HG03378 (cell line): ENCODE data around the gene OXA1L.
"Not testable (repeated sequence)": the region's sequence is repeated elsewhere in the genome, so short reads cannot be mapped to it uniquely, and the experiment has no call there.

Experiments used
- ATAC-seq: cut with Tn5 transposase; IDR thresholded peaks from one replicate; pipeline ENCODE4 v1.9.1; 2021; ENCODE audit warnings: mild to moderate bottlenecking, moderate library complexity; ENCODE audit not compliant: unreplicated experiment

OXA1L gene

DNA sequence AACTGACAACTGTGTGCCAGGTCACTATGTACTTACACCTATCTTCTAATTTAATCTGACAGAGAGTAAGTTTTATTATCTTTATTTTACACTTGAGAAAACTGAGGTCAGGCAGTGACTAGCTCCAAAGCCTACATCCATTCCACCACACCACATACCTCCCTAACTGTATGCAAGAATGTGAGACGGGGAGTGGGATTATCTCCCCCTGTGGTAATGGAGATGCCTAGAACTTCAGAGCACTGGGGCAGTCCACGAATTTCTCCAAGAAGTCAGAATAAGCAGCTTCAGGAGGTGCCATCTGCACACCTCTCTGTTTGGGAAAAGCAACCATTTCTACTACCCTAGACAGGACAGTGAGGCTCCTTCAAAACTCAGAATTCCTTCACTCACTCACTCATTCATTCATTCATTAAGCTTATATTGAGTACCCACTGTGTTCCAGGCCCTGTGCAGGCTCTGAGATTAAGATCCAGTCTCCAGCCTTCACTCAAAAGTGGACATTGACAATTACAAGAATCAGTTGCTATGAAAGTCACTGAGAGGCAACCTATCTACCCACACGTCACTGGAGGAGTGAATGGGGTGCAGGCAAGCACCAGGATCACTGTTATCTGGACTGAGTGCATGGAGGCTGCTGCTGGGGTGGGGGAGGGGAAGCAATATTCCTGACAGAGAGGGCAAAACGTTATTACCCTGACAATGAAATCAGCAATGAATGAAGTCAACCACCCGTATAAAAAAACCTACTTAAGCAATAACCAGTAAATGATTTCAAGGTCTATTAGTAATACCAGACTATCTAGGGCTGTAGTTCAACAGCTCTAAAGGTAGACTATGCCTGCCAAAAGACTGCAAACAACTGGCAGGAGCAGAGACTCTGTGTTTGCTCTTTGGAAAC, 30.8 kb downstream of the OXA1L start:
- ATAC-seq = no peak

DNA sequence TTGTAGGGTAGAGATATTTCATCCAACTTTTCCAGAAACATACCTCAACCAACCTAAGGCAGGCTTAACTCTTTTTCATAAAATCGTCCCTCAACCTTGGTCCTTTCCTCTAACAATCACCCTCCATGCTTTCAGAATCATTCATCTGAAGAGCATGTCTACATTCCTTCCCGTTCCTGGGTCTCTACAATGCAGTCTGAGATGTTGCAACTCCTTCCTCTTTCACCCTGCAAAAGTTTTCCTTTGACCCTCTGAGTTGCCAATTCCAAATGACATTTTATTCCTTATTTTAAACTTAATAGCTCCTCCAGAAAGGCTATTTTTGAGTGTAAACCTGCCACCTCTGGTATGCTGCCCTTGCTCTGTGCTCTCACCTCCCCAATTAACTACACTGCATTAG, 32.0 kb downstream of the OXA1L start:
- no peak for ATAC-seq

DNA sequence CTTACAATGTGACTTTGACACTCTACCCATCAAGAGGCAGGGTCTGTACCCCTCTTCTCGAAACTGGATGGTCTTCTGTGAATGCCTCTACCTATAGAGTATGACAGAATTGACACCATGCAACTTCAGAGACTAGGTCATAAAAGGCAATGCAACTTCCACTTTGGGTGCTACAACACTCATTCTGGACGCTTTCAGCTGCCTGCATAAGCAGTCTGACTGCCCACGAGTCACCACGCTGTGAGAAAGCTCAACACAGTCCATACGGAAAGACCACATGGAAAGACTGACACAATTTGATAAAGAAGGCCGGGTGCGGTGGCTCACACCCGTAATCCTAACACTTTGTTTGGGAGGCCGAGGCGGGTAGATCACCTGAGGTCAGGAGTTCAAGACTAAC, 33.9 kb downstream of the OXA1L start:
- ATAC-seq = no peak

DNA sequence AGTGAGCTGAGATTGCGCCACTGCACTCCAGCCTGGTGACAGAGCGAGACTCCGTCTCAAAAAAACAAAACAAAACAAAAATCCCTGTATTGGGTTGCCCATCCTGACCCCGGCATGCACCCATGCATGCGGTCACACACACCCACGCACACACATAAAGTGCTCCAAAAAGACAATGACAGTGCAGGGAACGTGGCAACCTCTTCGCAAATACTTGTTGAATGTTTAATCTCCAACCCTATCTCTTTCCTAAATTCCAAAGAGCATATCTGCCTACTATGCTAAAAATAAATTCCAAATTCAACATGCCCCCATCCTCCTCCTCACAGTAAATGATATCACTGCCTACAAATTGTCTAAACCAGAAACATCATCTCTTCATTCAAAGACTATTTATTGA, 35.2 kb downstream of the OXA1L start:
- ATAC-seq = no peak

DNA sequence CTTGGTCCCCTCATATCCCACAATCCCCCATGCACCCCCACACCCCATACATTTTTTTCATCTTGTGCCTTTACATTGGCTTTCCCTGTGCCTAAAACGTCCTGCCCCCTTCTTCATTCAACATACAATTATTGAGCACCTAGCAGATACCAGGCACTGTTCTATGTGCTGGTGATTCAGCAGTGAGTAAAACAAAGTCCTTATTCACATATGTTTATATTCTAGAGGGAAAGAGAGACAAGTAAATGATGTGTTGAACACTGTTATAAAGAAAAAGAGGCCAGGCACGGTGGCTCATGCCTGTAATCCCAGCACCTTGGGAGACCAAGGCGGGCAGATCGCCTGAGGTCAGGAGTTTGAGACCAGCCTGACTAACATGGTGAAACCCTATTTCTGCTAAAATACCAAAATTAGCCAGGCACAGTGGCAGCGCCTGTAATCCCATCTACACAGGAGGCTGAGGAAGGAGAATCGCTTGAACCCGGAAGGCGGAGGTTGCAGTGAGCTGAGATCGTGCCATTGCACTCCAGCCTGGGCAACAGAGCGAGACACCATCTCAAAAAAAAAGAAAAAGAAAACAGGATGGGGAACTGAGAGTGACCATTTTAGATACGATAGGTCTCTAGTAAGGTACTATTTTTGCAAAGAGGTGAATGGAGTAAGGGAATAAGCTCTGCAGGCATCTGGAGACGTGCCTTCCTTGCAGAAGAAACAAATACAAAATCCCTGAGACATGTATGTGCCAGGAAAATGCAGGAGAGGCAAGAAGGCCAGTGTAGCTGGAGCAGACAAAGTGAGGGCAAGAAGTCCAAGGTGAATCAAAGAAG, 36.6 kb downstream of the OXA1L start:
- ATAC-seq = no peak

DNA sequence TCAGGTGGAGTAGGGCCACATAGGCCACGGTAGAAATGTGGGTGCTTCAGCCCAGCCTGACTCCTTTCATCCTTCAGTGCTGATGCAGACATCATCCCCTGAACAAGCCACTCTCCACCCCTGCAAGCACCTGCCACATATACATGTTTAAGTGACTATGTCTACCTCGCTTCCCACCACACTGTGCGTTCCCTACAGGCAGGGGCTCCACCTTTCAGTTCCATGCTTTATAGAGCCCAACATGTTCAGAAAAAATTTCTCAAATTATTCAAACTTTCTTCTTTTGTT, 37.1 kb downstream of the OXA1L start:
- no peak for ATAC-seq

DNA sequence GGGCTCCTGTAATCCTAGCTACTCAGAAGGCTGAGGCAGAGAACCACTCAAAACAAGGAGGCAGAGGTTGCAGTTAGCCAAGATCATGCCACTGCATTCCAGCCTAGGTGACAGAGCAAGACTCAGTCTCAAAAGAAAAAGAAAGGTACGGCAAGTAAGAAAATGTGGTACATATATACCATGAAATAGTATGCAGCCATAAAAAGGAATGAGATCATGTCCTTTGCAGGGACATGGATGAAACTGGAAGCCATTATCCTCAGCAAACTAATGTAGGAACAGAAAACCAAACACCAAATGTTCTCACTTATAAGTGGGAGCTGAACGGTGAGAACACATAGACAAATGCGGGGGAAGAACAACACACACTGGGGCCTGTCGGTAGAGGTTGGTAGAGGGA, 38.7 kb downstream of the OXA1L start:
- not testable (repeated sequence) for ATAC-seq

DNA sequence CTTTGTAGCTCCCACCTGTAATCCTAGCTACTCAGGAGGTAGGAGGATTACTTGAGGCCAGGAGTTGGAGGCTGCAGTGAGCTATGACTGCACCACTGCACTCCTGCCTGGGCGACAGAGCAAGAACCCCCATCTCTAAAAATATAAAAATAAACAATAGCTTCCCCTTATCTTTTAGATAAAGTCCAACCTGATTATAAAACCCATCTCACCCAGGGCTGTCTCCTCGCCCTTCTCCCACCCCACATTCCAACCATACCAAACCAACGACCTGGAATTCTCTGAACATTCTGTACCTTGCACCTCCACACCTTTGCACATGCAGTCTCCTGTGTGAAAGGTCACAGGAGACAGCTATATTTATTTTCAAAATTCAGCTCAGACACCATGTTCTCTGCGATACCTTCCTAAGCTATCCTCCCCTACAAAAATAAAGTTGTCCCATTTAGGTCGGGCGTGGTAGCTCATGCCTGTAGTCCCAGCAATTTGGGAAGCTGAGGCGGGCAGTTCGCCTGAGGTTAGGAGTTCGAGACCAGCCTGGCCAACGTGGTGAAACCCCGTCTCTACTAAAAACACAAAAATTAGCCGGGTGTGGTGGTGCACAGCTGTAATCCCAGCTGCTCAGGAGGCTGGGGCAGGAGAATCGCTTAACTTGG, 41.1 kb downstream of the OXA1L start:
- no peak for ATAC-seq

DNA sequence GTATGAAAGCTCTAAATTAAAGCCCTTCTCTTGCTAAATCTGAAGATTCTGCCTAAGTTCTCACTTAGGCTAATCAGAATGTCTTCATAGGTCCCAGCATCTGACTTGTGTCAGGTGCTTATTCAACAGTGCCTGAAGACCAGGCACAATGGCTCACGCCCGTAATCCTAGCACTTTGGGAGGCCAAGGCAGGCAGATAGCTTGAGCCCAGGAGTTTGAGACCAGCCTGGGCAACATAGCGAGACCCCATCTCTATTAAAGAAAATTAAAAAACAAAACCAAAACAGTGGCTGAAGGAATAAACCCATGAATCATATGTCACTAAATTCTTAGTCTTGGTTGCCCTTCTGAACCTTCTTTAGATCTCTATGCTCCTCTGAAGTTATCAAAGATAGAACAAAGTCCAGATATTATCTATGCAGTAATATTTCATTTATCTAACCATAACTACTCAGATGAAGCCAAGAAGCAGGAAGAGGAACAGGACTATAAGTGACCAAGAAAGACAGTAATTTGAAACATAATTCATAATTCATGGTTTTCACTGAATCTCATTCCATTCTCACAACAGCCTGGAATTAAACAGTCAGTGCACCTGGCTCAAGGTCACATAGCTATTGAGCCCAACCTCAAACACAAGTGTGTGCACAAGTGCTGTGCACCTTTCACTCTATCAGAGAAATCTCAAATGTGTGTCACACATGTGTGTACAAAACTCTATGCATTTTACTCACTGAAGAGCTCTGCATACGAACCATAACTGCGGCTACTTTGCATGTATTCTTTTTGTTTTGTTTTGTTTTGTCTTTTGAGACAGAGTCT, 42.1 kb downstream of the OXA1L start:
- ATAC-seq = no peak

DNA sequence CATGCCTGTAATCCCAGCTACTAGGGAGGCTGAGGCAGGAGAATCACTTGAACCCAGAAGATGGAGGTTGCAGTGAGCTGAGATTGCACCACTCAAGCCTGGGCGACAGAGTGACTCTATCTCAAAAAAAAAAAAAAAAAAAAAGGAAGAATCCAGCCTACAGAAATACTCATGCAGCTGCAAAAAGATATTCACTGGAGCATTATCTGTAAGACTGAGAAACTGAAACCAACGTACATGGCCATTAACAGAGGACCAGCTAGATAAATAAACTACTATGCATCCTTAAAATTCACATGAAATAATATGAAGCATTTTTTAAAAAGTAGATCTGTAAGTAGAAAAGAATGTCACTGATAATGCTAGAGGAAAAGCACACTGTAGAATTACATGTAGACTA, 45.2 kb downstream of the OXA1L start:
- ATAC-seq = no peak

DNA sequence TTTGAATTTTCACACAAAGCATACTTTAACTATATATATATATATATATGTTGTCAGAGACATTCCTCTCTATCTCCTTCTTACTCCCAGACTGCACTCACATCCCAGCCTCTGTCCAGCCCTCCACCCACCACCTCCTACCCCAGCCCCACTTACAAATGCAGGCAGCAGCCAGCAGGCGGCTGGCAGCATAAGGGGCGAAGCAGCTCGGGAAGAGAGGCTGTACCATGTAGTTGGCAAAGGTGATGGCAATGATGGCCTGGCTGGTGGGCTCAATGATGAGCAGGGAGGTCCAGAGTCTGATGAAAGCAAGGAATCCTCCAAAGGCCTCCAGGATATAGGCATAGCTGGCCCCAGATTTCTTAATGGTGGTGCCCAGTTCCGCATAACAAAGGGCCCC, 46.3 kb downstream of the OXA1L start:
- ATAC-seq = no peak

DNA sequence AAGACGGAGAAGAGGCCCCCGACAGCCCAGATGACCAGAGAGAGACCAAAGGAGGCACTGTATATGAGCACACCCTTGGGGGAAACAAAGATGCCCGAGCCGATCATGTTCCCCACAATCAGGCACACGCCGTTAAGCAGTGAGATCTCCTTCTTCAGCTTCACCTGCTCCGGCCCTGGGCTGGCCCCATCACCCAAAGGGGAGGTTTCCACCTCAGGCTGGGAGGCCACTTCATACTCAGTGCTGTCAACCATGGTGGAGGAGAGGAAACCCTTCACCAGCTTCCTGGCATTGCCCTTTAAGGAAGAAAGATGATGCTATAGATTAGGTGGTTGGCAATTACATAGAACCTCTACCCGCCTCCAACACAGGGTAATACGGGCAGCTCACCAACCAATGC, 46.7 kb downstream of the OXA1L start:
- no peak for ATAC-seq

DNA sequence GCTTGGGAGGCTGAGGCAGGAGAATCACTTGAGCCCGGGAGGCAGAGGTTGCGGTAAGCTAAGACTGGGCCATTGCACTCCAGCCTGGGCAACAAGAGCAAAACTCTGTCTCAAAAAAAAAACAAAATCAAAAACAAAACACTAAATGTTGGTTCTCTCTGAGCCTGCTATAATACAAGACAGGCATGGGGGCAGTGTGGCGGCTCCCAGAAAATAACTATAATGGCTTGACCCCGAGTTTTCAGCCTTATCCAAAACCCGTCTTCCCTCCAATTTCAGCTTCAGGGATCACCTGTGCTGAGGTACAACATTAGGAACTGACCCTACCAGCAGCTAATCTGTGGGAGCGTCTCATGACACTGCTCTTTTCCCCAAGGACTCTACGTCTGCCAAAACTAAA, 47.9 kb downstream of the OXA1L start:
- ATAC-seq = no peak

DNA sequence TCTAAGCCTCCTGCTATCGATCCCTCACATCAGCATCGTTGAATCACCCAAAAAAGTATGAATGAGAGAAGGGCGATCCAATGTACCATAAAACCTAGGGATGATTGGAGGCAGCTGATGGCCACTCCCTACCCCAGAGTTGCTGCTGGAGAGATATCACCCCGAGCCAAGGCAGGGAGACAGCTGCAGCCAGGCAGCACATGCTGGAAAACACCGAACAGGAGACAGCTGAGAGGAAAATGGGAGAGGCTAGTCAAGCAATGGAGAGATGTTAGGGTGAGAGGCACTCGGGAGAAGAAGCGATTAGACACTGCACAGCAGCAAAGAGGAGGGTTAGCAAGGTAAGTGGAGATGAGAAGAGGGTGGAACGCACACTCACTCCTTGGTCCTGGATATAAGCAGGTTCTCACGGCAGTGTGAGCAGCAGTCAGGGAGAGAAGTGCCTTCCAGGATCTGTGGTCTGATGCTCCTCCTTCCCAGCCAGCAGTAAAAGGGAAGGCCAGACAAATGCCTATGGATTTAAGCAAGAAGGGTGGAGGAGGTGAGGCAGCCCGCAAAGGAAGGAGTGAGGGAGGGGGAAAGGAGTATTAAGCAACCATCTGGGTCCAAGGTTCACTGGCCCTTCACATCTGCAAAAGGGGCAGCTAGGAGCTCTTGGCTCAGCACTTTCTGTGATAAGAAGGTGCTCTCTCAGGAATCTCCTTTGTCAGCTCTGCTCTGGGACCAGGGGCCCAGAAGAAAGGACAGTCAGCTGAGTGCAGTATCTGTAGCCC, 48.6 kb downstream of the OXA1L start, which contains the start of gene SLC7A7:
SLC7A7 (minus strand) TSS at position 495 of the 773 bp plus-strand sequence. CDS start 2,037 bp downstream, outside the sequence.
- no peak for ATAC-seq

DNA sequence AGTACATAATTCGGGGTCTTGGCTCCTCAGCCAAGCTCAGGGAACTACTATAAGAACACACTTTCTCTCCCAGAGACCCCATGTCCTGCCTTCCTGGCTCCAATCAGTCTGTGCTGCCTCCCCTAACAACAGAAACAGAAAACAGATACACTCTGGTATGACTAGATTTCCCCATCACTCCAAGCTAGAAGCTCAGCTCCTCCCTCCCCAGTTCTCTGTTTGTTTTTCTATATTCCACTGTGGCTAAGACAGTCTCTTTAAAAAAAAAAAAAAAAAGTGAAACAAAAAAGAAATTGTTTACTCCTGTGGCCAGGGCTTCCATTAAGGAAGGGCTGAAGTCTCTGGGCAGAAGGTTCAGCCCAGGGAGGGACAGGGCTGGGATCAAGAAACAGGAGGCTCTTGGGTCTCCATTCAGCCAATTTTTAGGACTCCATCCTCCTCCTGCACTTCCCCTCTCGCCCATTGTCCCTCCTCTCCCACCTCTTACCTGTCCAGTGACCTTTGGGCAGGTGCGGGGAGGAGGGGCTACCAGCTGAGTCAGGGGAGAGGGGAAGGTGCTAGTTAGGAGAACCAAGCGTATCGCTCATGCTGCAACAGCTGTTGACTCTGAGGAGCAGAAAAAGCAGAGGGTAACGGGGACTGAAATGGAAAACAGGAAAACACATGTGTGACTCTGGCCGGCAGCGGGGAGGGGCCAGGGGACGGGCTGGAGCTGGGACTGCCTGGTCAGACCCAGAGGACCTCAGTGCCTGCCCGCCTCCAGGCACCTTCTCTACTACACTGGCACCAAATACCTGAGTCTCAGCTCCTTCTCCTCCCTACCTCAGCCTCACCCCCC, 52.9 kb downstream of the OXA1L start:
- ATAC-seq = no peak

DNA sequence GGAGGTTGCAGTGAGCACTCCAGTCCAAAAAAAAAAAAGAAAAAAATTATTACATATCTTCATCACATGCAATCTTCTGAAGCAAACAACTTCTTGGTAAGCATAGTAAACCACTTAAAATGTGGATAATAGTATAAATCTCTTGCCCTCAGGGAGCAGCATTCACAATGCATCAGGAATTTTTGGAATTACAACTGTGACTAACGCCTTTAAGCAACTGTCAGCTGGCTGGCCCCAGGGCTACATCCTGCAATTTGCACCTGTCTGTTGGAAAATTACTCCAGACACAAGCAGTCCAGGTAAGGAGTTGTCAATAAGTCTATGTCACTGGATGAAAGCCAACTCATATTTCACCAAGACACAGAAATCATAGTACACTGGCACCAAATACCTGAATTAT, 54.2 kb downstream of the OXA1L start:
- no peak for ATAC-seq

DNA sequence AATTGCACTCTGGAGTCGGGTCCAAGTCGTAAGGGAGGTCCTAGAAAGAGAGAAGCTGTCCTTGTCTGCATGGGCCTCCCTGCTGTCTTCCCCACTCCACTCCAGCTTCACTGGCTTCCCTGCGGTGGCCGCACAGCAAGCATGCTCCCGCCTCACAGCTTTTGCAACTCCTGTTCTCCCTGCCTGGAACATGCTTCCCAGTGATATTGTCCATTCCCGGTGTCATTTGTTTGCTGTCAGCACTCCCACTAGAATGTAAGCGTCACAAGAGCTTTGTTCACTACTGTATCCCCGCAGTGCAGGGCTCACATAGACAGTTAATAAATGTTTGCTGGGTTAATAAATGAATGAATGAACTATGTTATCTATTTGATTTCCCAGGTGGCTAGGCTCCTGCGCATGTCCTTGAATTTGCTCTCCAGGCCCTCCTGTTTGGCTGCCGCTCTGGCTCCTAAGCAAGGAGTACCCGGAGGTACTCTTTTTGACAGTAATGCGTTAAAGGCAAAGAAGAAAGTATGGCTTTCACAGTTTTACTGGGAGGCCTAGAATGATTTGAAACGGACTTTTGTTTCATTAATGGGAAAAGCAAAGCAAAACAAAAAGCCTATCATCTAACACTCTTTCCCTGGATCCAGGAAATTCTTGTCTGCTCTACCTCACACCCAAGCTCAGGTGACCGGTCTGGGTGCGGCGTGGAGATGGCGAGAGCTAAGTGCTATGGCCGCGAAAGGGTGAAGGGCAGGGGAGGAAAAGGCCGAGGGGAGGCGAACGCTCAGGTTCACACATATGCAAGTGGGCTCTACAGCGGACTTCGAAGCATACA, 54.9 kb downstream of the OXA1L start:
- no peak for ATAC-seq

DNA sequence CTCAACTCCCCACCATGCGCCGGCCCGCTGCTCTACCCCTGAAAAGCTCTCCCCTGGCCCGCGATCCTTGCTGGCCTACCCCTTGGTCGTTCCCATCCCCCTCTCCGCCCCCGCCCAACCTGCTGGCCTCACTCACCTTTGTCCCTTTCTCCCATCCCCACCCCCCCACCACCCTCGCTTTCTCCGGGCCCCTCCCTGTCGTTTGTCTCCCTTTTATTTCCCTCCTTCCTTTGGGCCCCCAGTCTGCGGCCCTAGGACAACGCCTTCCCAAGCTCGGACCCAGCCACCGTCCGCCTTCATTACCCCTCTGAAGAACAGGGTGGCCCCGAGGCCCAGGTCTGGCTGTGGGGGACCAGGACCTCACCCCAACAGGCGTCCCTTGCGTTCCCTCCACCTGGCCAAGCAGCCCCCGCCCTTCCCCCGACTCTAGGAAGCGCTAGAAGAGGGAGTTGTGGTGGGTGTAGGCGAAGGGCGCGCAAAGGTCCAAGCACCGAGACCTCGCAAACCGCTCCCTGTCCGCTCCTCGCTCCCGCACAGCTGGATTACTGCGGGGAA, 55.6 kb downstream of the OXA1L start:
- ATAC-seq = no peak
